PFSK-1 (cell line): Measurements from ENCODE around the gene SLC28A1.

Experiments
- FOXP2 ChIP-seq: optimal IDR thresholded peaks from 2 replicates; pipeline ENCODE3; 2011; ENCODE audit warnings: borderline replicate concordance, control low read depth, inconsistent platforms; ENCODE audit not compliant: insufficient read depth; ENCODE audit errors: extremely low read length, extremely low read depth
- POLR2AphosphoS5 ChIP-seq: IDR thresholded peaks from 2 replicates; pipeline ENCODE4 v1.6.1; 2012; ENCODE audit warnings: low read depth, mild to moderate bottlenecking, control low read depth, low read length, moderate library complexity
- REST ChIP-seq, 2 experiments: IDR thresholded peaks; 2 replicates each; pipeline versions ENCODE4 v1.6.1 to v1.8.0; 2011 to 2012; ENCODE audit warnings: low read depth in 2 of 2, low read length in 2 of 2, control low read depth in 1 of 2, inconsistent platforms in 1 of 2, mild to moderate bottlenecking in 1 of 2, moderate library complexity in 1 of 2; ENCODE audit not compliant: insufficient read depth in 1 of 2
- SIN3A ChIP-seq: IDR thresholded peaks from 2 replicates; pipeline ENCODE4 v1.6.1; 2012; ENCODE audit warnings: mild to moderate bottlenecking, low read length, moderate library complexity, borderline replicate concordance; ENCODE audit not compliant: insufficient read depth
- TAF1 ChIP-seq: IDR thresholded peaks from 2 replicates; pipeline ENCODE4 v1.6.1; 2012; ENCODE audit warnings: low read length, control low read depth, borderline replicate concordance; ENCODE audit not compliant: insufficient read depth

- no peak for TF ChIP-seq POLR2AphosphoS5
- TF ChIP-seq FOXP2, result no peak
- TF ChIP-seq SIN3A, result no peak
- no peak for TF ChIP-seq TAF1
- TF ChIP-seq REST (IDR thresholded peaks at IDR 0.05; ENCODE audit: insufficient read depth in 1 of 2, low read depth in 2 of 2, low read length in 2 of 2), result no peak
Measured at GRCh38 chr15:84947947-84948830, 63.7 kb downstream of the SLC28A1 start.
